Measurements from ENCODE around the gene APOBR.

The APOBR gene

GRCh38 chr16:28546626-28547025, 52.2 kb downstream of the APOBR start:
- Histone ChIP-seq H3K4me3 (IDR thresholded peaks at IDR 0.05; ENCODE audit: insufficient read depth, low read depth, low read length) (no peak overlapping the region), H3K36me3 (ENCODE audit: insufficient read depth) (no peaks in the 10 kb centered on the region), H3K4me1 (ENCODE audit: low read depth, poor library complexity, severe bottlenecking) (peaks cover 15% of the 10 kb centered on the region), H4K20me1 (ENCODE audit: insufficient read depth) (no peaks in the 10 kb centered on the region), H3K79me2 (ENCODE audit: insufficient read depth, low read depth) (no peaks in the 10 kb centered on the region), H3K27ac (no peak overlapping the region), H3K9ac (no peak overlapping the region), H3K4me2 (no peak overlapping the region), H3K27me3 (ENCODE audit: insufficient read depth, low read depth) (no peaks in the 10 kb centered on the region), H2AFZ (ENCODE audit: low read depth) (no peak overlapping the region)
- no peak for TF ChIP-seq CTCF (conservative IDR thresholded peaks at IDR 0.05; ENCODE audit: low read depth, low read length)

GRCh38 chr16:28548306-28548802, 53.9 kb downstream of the APOBR start:
- Histone ChIP-seq H3K27me3 (ENCODE audit: insufficient read depth, low read depth) (no peaks in the 10 kb centered on the region), H3K4me1 (ENCODE audit: low read depth, poor library complexity, severe bottlenecking) (peaks cover 13% of the 10 kb centered on the region), H3K36me3 (ENCODE audit: insufficient read depth) (no peaks in the 10 kb centered on the region), H3K4me2 (no peak overlapping the region), H3K27ac (no peak overlapping the region), H2AFZ (ENCODE audit: low read depth) (no peak overlapping the region), H4K20me1 (ENCODE audit: insufficient read depth) (no peaks in the 10 kb centered on the region), H3K4me3 (IDR thresholded peaks at IDR 0.05; ENCODE audit: insufficient read depth, low read depth, low read length) (no peak overlapping the region), H3K9ac (no peak overlapping the region), H3K79me2 (ENCODE audit: insufficient read depth, low read depth) (no peaks in the 10 kb centered on the region)
- TF ChIP-seq CTCF (conservative IDR thresholded peaks at IDR 0.05; ENCODE audit: low read depth, low read length), result no peak
